ENCODE data around the gene KRIT1.

Gene KRIT1

GRCh38 chr7:92228742-92229141, 17.0 kb downstream of the KRIT1 start:
- no peaks in the 10 kb centered on the region for H3K9me3 ChIP-seq (ENCODE audit: control insufficient read depth, insufficient read depth, low read length)
- no peaks in the 10 kb centered on the region for H3K9me2 ChIP-seq (replicated peaks; ENCODE audit: control insufficient read depth, low read length)
- no peak overlapping the region for H3K4me2 ChIP-seq (ENCODE audit: low read length)
- no peak for TF ChIP-seq EZH2phosphoT487 (IDR thresholded peaks at IDR 0.05; ENCODE audit: borderline replicate concordance, low read length)
- TF ChIP-seq CTCF (IDR thresholded peaks at IDR 0.05; ENCODE audit: low read depth, low read length, poor library complexity, severe bottlenecking), result no peak
- H3K4me3 ChIP-seq (ENCODE audit: low read length), result no peak overlapping the region
- no peak overlapping the region for H3K27ac ChIP-seq (ENCODE audit: low read depth, low read length)
- H3K4me1 ChIP-seq (ENCODE audit: control insufficient read depth, low read length), result no peaks in the 10 kb centered on the region
- no peaks in the 10 kb centered on the region for H3K27me3 ChIP-seq (ENCODE audit: control insufficient read depth, low read length)
- no peaks in the 10 kb centered on the region for H3K79me2 ChIP-seq (ENCODE audit: control insufficient read depth, low read length)
- peaks cover 78% of the 10 kb centered on the region for H3K36me3 ChIP-seq (ENCODE audit: control insufficient read depth, low read length)
- no peaks in the 10 kb centered on the region for H3F3A ChIP-seq (ENCODE audit: control insufficient read depth, insufficient read depth)
- no peaks in the 10 kb centered on the region for H4K20me1 ChIP-seq (ENCODE audit: control insufficient read depth, insufficient read depth, low read depth, low read length)

DNA sequence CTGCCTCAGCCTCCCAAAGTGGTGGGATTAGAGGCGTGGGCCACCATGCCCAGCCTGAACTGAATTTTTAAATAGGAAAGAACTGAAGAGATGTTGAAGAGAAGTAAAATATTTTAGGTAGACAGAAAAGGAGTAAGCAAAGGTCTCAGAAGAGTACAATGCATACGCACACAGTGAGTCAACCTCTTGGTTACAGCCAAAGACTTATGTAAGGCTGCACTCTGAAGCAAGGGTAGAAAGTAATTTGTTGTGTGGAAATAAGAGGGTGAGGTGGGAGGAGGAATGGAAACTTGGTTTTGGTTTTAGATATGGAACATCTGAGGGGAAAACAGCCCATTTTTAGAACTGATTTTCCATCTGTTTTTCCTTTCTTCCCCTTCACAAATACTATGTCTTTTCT, 17.6 kb downstream of the KRIT1 start:
- Histone ChIP-seq H3K27ac (ENCODE audit: low read depth, low read length) (no peak overlapping the region), H3K27me3 (ENCODE audit: control insufficient read depth, low read length) (no peaks in the 10 kb centered on the region), H3K36me3 (ENCODE audit: control insufficient read depth, low read length) (peaks cover 76% of the 10 kb centered on the region), H3K4me1 (ENCODE audit: control insufficient read depth, low read length) (no peaks in the 10 kb centered on the region), H3K4me2 (ENCODE audit: low read length) (no peak overlapping the region), H4K20me1 (ENCODE audit: control insufficient read depth, insufficient read depth, low read depth, low read length) (no peaks in the 10 kb centered on the region), H3K4me3 (ENCODE audit: low read length) (no peak overlapping the region), H3F3A (ENCODE audit: control insufficient read depth, insufficient read depth) (no peaks in the 10 kb centered on the region), H3K9me3 (ENCODE audit: control insufficient read depth, insufficient read depth, low read length) (no peaks in the 10 kb centered on the region), H3K79me2 (ENCODE audit: control insufficient read depth, low read length) (no peaks in the 10 kb centered on the region), H3K9me2 (replicated peaks; ENCODE audit: control insufficient read depth, low read length) (no peaks in the 10 kb centered on the region)
- no peak for TF ChIP-seq CTCF (IDR thresholded peaks at IDR 0.05; ENCODE audit: low read depth, low read length, poor library complexity, severe bottlenecking)

DNA sequence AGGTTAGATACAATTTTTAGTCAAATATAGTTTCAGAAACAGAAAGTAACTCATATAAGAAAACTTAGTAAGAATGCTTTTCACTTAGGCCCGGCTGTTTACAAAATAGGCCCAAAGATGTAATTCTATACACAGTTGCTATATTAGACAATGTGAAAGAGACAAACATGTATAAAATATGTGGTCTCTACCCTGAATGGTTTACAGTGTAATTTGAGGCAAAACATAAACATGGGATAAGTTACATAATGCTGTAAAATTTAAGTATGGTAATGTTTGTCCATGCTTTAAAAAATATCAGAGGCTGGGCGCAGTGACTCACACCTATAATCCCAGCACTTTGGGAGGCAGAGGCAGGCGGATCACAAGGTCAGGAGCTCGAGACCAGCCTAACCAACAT, 18.7 kb downstream of the KRIT1 start:
- H3F3A ChIP-seq (ENCODE audit: control insufficient read depth, insufficient read depth), result no peaks in the 10 kb centered on the region
- H3K27me3 ChIP-seq (ENCODE audit: control insufficient read depth, low read length), result no peaks in the 10 kb centered on the region
- H3K4me2 ChIP-seq (ENCODE audit: low read length), result no peak overlapping the region
- no peaks in the 10 kb centered on the region for H3K79me2 ChIP-seq (ENCODE audit: control insufficient read depth, low read length)
- peaks cover 75% of the 10 kb centered on the region for H3K36me3 ChIP-seq (ENCODE audit: control insufficient read depth, low read length)
- H3K4me1 ChIP-seq (ENCODE audit: control insufficient read depth, low read length), result no peaks in the 10 kb centered on the region
- no peak overlapping the region for H3K27ac ChIP-seq (ENCODE audit: low read depth, low read length)
- H3K9me2 ChIP-seq (replicated peaks; ENCODE audit: control insufficient read depth, low read length), result no peaks in the 10 kb centered on the region
- TF ChIP-seq CTCF (IDR thresholded peaks at IDR 0.05; ENCODE audit: low read depth, low read length, poor library complexity, severe bottlenecking), result no peak
- TF ChIP-seq EZH2phosphoT487 (IDR thresholded peaks at IDR 0.05; ENCODE audit: borderline replicate concordance, low read length), result no peak
- H4K20me1 ChIP-seq (ENCODE audit: control insufficient read depth, insufficient read depth, low read depth, low read length), result no peaks in the 10 kb centered on the region
- H3K4me3 ChIP-seq (ENCODE audit: low read length), result no peak overlapping the region
- H3K9me3 ChIP-seq (ENCODE audit: control insufficient read depth, insufficient read depth, low read length), result no peaks in the 10 kb centered on the region

DNA sequence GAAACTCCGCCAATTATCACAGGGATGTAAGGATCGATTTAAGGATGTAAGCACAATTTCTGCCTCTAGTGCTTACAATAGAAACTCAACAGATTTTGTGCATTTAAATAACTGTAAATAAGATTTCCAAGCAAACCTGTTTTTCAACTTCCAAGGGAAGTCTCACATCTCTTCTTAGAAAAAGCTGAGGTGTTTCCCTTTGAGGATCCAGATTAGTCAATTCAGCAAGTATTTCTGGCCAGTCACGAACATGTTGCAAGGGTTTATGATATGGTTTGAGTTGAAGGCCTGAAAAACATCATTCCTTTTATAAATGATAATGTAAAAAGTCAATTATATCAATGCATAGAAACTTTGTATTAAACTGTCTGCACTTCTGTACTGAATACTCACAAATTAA, 23.9 kb downstream of the KRIT1 start:
- no peaks in the 10 kb centered on the region for H3K9me2 ChIP-seq (replicated peaks; ENCODE audit: control insufficient read depth, low read length)
- H3K4me3 ChIP-seq (ENCODE audit: low read length), result no peak overlapping the region
- H4K20me1 ChIP-seq (ENCODE audit: control insufficient read depth, insufficient read depth, low read depth, low read length), result no peaks in the 10 kb centered on the region
- H3K36me3 ChIP-seq (ENCODE audit: control insufficient read depth, low read length), result peaks cover 90% of the 10 kb centered on the region
- no peaks in the 10 kb centered on the region for H3K9me3 ChIP-seq (ENCODE audit: control insufficient read depth, insufficient read depth, low read length)
- H3K27ac ChIP-seq (ENCODE audit: low read depth, low read length), result no peak overlapping the region
- H3K27me3 ChIP-seq (ENCODE audit: control insufficient read depth, low read length), result no peaks in the 10 kb centered on the region
- no peak overlapping the region for H3K4me2 ChIP-seq (ENCODE audit: low read length)
- no peaks in the 10 kb centered on the region for H3K4me1 ChIP-seq (ENCODE audit: control insufficient read depth, low read length)
- H3K79me2 ChIP-seq (ENCODE audit: control insufficient read depth, low read length), result no peaks in the 10 kb centered on the region
- TF ChIP-seq CTCF (IDR thresholded peaks at IDR 0.05; ENCODE audit: low read depth, low read length, poor library complexity, severe bottlenecking), result no peak
- TF ChIP-seq EZH2phosphoT487 (IDR thresholded peaks at IDR 0.05; ENCODE audit: borderline replicate concordance, low read length), result no peak
- H3F3A ChIP-seq (ENCODE audit: control insufficient read depth, insufficient read depth), result no peaks in the 10 kb centered on the region
